GM19239 (cell line): Measurements from ENCODE around the gene HSPH1.

ENCODE experiments used
- DNase-seq: peaks from one replicate; pipeline ENCODE4 v3.0.0; 2011; ENCODE audit warnings: low spot score; ENCODE audit not compliant: insufficient read length
- FAIRE-seq: peaks from 2 replicates; lab custom pipeline; 2011; peaks lifted over from hg19 to GRCh38; lab: Jason Lieb, UNC

The HSPH1 gene

GRCh38 chr13:31134039-31134711 lies 27.5 kb downstream of the HSPH1 start:
- no peak for DNase-seq
- FAIRE-seq, result no peak

- DNase-seq (no peak), FAIRE-seq (no peak)
These were observed 28.1 kb downstream of the HSPH1 start for GRCh38 chr13:31133621-31134020.

GRCh38 chr13:31131470-31131961 lies 30.2 kb downstream of the HSPH1 start:
- FAIRE-seq (no peak), DNase-seq (no peak)

GRCh38 chr13:31129419-31129818 lies 32.3 kb downstream of the HSPH1 start:
- FAIRE-seq (no peak), DNase-seq (no peak)

GRCh38 chr13:31124204-31124603 lies 37.5 kb downstream of the HSPH1 start:
- FAIRE-seq, result no peak
- DNase-seq, result no peak

- DNase-seq (no peak), FAIRE-seq (no peak)
These were observed 39.0 kb downstream of the HSPH1 start for GRCh38 chr13:31122544-31123260.

- no peak for DNase-seq
- FAIRE-seq, result no peak
These were observed 39.6 kb downstream of the HSPH1 start for GRCh38 chr13:31122143-31122542.

GRCh38 chr13:31121379-31122140 lies 40.1 kb downstream of the HSPH1 start:
- DNase-seq (no peak), FAIRE-seq (no peak)

GRCh38 chr13:31119966-31120700 lies 41.6 kb downstream of the HSPH1 start:
- DNase-seq, result no peak
- FAIRE-seq, result no peak

GRCh38 chr13:31119526-31119925 lies 42.2 kb downstream of the HSPH1 start:
- DNase-seq (no peak), FAIRE-seq (no peak)

GRCh38 chr13:31116224-31116623 lies 45.5 kb downstream of the HSPH1 start:
- no peak for FAIRE-seq
- no peak for DNase-seq

- DNase-seq, result no peak
- no peak for FAIRE-seq
These were observed 46.1 kb downstream of the HSPH1 start for GRCh38 chr13:31115616-31116015.

GRCh38 chr13:31114641-31115040 lies 47.1 kb downstream of the HSPH1 start:
- no peak for FAIRE-seq
- no peak for DNase-seq

- FAIRE-seq, result no peak
- DNase-seq, result no peak
These were observed 50.6 kb downstream of the HSPH1 start for GRCh38 chr13:31111136-31111535.

- no peak for DNase-seq
These were observed 51.1 kb downstream of the HSPH1 start for GRCh38 chr13:31110617-31111016.

GRCh38 chr13:31110169-31110568 lies 51.5 kb downstream of the HSPH1 start:
- FAIRE-seq, result no peak
- no peak for DNase-seq

More at GRCh38 chr13:31110617-31111016, 51.1 kb downstream of the HSPH1 start:
- FAIRE-seq, result no peak

GRCh38 chr13:31107109-31107508 lies 54.6 kb downstream of the HSPH1 start:
- no peak for FAIRE-seq
- DNase-seq, result no peak

- FAIRE-seq (no peak), DNase-seq (no peak)
These were observed 55.8 kb downstream of the HSPH1 start for GRCh38 chr13:31105856-31106255.

- FAIRE-seq, result no peak
- DNase-seq, result no peak
These were observed 56.5 kb downstream of the HSPH1 start for GRCh38 chr13:31105020-31105795.

- DNase-seq (no peak), FAIRE-seq (no peak)
These were observed 58.8 kb downstream of the HSPH1 start for GRCh38 chr13:31102905-31103304.
